GM21723 (cell line): ENCODE measurements around the gene SP3.

ENCODE experiments used
- ATAC-seq: cut with Tn5 transposase; IDR thresholded peaks from one replicate; pipeline ENCODE4 v1.9.1; 2021; ENCODE audit warnings: mild to moderate bottlenecking, moderate library complexity; ENCODE audit not compliant: unreplicated experiment

SP3 gene

GRCh38 chr2:173965372-173966025 is at the start of gene SP3:
SP3 (minus strand) TSS chr2:173965373; CDS start chr2:173965171, 202 bp downstream.
- peak; percentile 78 for ATAC-seq

GRCh38 chr2:174014699-174015070 is 49.5 kb upstream of the SP3 start:
- no peak for ATAC-seq

- ATAC-seq = no peak
Measured at GRCh38 chr2:174014011-174014698, 49.0 kb upstream of the SP3 start.

- ATAC-seq = no peak
Measured at GRCh38 chr2:174013315-174013751, 48.2 kb upstream of the SP3 start.

- ATAC-seq = no peak
Measured at GRCh38 chr2:174012347-174013314, 47.5 kb upstream of the SP3 start.

- ATAC-seq = no peak
Measured at GRCh38 chr2:174011796-174012195, 46.6 kb upstream of the SP3 start.

- ATAC-seq = no peak
Measured at GRCh38 chr2:174011173-174011572, 46.0 kb upstream of the SP3 start.

GRCh38 chr2:174009488-174010223 is 44.5 kb upstream of the SP3 start:
- no peak for ATAC-seq

GRCh38 chr2:174008720-174009119 is 43.5 kb upstream of the SP3 start:
- ATAC-seq = no peak

GRCh38 chr2:174007010-174007409 is 41.8 kb upstream of the SP3 start:
- no peak for ATAC-seq

- ATAC-seq = no peak
Measured at GRCh38 chr2:174005801-174006419, 40.7 kb upstream of the SP3 start.

GRCh38 chr2:174004905-174005605 is 39.9 kb upstream of the SP3 start:
- peak; percentile 86 for ATAC-seq

GRCh38 chr2:174003720-174004695 is 38.8 kb upstream of the SP3 start:
- no peak for ATAC-seq

GRCh38 chr2:174002679-174003078 is 37.5 kb upstream of the SP3 start:
- ATAC-seq = no peak

- no peak for ATAC-seq
Measured at GRCh38 chr2:174001107-174001506, 35.9 kb upstream of the SP3 start.

GRCh38 chr2:173999724-174000123 is 34.6 kb upstream of the SP3 start:
- no peak for ATAC-seq

- ATAC-seq = no peak
Measured at GRCh38 chr2:173999272-173999671, 34.1 kb upstream of the SP3 start.

GRCh38 chr2:173998386-173998785 is 33.2 kb upstream of the SP3 start:
- ATAC-seq = no peak

GRCh38 chr2:173997753-173998152 is 32.6 kb upstream of the SP3 start:
- no peak for ATAC-seq
